HL-60 (cell line): ENCODE measurements around the gene CCDC169.

Experiments
- DNase-seq, 2 experiments: peaks; one replicate each; pipeline ENCODE4 v3.0.0-alpha.2; 2010 to 2020; ENCODE audit warnings: low read depth in 1 of 2, low spot score in 1 of 2
- H3K27ac ChIP-seq: fragments of 250-450 bp; sonication (Bioruptor Pico); replicated peaks from 2 replicates; pipeline ENCODE4 v1.5.1; 2020; ENCODE audit warnings: mild to moderate bottlenecking, moderate library complexity
- H3K27me3 ChIP-seq: fragments of 250-450 bp; sonication (Bioruptor Pico); 2 replicates; pipeline ENCODE4 v1.5.1; 2021; ENCODE audit warnings: mild to moderate bottlenecking, moderate library complexity; ENCODE audit not compliant: insufficient read depth, poor library complexity, severe bottlenecking
- H3K4me3 ChIP-seq: replicated peaks from 2 replicates; pipeline ENCODE4 v1.5.1; 2011; ENCODE audit warnings: mild to moderate bottlenecking, control low read depth, low read length; ENCODE audit not compliant: insufficient read depth
- GABPA ChIP-seq: IDR thresholded peaks from 2 replicates; pipeline ENCODE4 v1.6.1; 2012; ENCODE audit warnings: low read depth
- POLR2AphosphoS5 ChIP-seq: IDR thresholded peaks from 2 replicates; pipeline ENCODE4 v1.6.1; 2012; ENCODE audit warnings: low read depth
- SPI1 ChIP-seq: IDR thresholded peaks from 2 replicates; pipeline ENCODE4 v1.6.1; 2012; ENCODE audit warnings: low read depth, mild to moderate bottlenecking, borderline replicate concordance
- TF ChIP-seq, protein P1 (sequence below): IDR thresholded peaks from one replicate; pipeline ENCODE4 v1.5.1; 2011; ENCODE audit warnings: low read length, control low read depth, inconsistent platforms; ENCODE audit not compliant: insufficient read depth
- TF ChIP-seq, protein P2 (sequence below): IDR thresholded peaks from 2 replicates; pipeline ENCODE4 v1.6.1; 2012; ENCODE audit warnings: low read depth; ENCODE audit not compliant: insufficient replicate concordance

The CCDC169 gene

GRCh38 chr13:36342715-36343114 is 45.1 kb upstream of the CCDC169 start:
- Histone ChIP-seq H3K4me3 (no peak overlapping the region), H3K27me3 (no peaks in the 10 kb centered on the region), H3K27ac (no peak overlapping the region)
- no peak for DNase-seq
- no peak for TF ChIP-seq GABPA

DNA sequence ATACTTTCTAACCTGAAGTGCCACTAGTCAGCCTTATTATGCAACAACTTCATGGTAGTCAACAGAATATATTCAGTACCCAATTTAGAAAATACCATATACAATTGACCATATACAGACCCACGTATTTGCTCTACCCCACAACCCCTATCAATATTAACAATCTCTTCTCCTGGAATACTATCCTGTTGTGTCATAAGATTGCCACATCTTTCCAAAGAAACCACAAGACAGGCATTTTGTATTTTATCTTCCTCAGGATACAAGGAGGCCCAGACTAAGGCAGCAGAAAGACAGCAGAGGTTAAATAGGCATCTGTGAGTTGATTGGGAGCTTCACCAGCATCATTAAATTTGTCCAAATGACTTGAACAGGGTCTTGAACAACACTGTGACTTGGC is 44.1 kb upstream of the CCDC169 start:
- TF ChIP-seq SPI1 = no peak
- TF ChIP-seq, protein P1, sequence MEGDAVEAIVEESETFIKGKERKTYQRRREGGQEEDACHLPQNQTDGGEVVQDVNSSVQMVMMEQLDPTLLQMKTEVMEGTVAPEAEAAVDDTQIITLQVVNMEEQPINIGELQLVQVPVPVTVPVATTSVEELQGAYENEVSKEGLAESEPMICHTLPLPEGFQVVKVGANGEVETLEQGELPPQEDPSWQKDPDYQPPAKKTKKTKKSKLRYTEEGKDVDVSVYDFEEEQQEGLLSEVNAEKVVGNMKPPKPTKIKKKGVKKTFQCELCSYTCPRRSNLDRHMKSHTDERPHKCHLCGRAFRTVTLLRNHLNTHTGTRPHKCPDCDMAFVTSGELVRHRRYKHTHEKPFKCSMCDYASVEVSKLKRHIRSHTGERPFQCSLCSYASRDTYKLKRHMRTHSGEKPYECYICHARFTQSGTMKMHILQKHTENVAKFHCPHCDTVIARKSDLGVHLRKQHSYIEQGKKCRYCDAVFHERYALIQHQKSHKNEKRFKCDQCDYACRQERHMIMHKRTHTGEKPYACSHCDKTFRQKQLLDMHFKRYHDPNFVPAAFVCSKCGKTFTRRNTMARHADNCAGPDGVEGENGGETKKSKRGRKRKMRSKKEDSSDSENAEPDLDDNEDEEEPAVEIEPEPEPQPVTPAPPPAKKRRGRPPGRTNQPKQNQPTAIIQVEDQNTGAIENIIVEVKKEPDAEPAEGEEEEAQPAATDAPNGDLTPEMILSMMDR = no peak
- TF ChIP-seq, protein P2, sequence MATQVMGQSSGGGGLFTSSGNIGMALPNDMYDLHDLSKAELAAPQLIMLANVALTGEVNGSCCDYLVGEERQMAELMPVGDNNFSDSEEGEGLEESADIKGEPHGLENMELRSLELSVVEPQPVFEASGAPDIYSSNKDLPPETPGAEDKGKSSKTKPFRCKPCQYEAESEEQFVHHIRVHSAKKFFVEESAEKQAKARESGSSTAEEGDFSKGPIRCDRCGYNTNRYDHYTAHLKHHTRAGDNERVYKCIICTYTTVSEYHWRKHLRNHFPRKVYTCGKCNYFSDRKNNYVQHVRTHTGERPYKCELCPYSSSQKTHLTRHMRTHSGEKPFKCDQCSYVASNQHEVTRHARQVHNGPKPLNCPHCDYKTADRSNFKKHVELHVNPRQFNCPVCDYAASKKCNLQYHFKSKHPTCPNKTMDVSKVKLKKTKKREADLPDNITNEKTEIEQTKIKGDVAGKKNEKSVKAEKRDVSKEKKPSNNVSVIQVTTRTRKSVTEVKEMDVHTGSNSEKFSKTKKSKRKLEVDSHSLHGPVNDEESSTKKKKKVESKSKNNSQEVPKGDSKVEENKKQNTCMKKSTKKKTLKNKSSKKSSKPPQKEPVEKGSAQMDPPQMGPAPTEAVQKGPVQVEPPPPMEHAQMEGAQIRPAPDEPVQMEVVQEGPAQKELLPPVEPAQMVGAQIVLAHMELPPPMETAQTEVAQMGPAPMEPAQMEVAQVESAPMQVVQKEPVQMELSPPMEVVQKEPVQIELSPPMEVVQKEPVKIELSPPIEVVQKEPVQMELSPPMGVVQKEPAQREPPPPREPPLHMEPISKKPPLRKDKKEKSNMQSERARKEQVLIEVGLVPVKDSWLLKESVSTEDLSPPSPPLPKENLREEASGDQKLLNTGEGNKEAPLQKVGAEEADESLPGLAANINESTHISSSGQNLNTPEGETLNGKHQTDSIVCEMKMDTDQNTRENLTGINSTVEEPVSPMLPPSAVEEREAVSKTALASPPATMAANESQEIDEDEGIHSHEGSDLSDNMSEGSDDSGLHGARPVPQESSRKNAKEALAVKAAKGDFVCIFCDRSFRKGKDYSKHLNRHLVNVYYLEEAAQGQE = no peak
- TF ChIP-seq POLR2AphosphoS5 = no peak
- no peak for TF ChIP-seq GABPA
- H3K27me3 ChIP-seq = no peaks in the 10 kb centered on the region
- no peak overlapping the region for H3K4me3 ChIP-seq
- H3K27ac ChIP-seq = no peak overlapping the region
- no peak for DNase-seq

DNA sequence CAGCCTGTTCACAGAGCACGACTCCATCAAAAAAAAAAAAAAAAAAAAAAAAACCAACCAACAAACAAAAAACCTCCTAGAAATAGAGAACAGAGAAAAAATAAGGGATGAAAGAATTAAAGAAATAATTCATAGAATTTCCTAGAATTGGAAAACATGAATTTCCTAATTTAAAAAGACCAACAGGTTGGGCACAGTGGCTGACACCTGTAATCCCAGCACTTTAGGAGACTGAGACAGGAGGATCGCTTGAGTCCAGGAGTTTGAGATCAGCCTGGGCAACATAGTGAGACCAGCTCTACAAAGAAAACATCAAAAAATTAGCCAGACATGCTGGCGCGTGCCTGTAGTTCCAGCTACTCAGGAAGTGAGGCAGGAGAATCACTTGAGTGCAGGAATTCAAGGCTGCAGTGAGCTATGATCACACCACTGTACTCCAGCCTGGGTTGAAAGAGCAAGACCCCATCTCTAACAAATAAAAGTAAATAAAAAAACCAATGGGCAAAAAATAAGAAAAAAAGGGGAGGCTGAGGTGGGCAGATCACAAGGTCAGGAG is 42.1 kb upstream of the CCDC169 start:
- TF ChIP-seq, protein P2 = no peak
- TF ChIP-seq, protein P1 = no peak
- TF ChIP-seq POLR2AphosphoS5 (no peak), GABPA (no peak), SPI1 (no peak)
- H3K4me3 ChIP-seq = no peak overlapping the region
- no peak overlapping the region for H3K27ac ChIP-seq
- H3K27me3 ChIP-seq = no peaks in the 10 kb centered on the region
- DNase-seq = no peak

GRCh38 chr13:36337938-36338641 is 40.5 kb upstream of the CCDC169 start:
- DNase-seq = no peak
- H3K4me3 ChIP-seq = no peak overlapping the region
- no peak overlapping the region for H3K27ac ChIP-seq
- TF ChIP-seq, protein P1 = no peak
- no peak for TF ChIP-seq SPI1
- no peak for TF ChIP-seq GABPA
- TF ChIP-seq POLR2AphosphoS5 = no peak
- TF ChIP-seq, protein P2 = no peak
- H3K27me3 ChIP-seq = no peaks in the 10 kb centered on the region
